GM19240 (cell line): ENCODE results near the gene LSAMP.

Experiments used
- DNase-seq: peaks from one replicate; pipeline ENCODE4 v3.0.0; 2011; ENCODE audit warnings: low spot score; ENCODE audit not compliant: insufficient read length

LSAMP gene

DNA sequence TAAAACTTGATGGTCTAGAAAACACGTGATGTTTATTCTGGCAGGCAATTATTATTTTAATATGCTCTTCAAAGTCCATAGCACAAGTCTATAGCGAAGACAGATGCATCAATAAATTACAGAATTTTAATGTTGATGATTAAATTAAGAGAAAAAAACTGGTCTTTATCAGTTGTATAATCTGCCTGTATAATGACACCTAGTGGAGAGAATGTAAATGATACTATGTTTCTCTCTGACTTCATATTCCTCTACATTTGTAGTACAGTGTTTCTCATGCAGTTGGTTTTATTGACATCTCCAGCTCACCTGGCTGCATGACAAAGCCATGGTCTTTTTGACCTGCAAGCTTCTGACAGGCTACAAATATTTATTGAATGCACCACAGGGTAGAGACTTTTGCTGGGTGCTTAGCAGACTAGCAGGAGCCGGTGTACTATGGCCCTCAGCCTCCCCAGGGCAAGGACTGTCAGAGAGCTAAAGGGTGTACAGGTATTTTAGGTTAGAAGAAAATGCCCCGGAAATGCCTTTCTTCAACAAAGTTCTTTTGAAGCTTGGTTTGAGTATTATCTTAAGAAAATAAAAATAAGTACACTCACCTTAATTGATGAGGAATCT lies 532.1 kb downstream of the LSAMP start:
- no peak for DNase-seq

DNA sequence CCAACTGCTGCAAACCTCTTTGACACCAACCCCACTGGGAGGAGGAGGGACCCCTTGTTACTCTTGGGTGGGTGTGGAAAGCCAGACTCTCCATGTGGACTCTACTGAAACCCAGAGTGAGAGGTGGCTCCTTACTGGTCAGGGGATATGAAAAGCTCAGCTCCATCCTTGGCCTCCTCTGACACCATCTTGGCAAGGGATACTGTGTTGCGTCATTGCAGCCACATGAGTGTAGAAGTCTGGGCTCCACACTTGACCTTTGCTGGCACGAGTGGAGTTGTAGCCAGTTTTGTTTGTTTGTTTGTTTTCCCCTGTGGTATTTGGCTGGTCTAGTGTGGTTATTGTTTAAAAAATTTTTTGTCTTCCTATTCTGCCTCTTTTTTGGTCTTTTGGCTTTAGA lies 532.9 kb downstream of the LSAMP start:
- no peak for DNase-seq

GRCh38 chr3:115905871-115906270 lies 539.4 kb downstream of the LSAMP start:
- no peak for DNase-seq

DNA sequence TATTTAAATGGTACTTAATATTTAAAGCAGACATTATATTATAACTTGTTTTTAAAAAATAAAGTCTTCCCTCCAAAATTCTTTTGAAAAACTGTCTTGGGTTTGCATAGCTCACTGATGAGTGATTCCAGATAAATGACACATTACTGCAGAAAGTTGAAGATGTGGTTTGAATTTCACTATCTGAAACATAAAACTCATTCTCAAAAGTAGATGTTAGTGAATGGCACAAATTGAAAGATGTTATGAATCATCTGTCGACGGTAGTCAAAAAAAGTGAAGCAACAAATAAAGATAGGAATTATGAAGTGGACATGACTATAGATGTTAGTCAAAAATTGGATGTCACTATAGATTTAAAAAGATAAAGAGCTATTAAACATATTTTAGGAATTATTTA lies 541.4 kb downstream of the LSAMP start:
- DNase-seq, result no peak

- no peak for DNase-seq
Observed at GRCh38 chr3:115901008-115901407, 544.3 kb downstream of the LSAMP start.

DNA sequence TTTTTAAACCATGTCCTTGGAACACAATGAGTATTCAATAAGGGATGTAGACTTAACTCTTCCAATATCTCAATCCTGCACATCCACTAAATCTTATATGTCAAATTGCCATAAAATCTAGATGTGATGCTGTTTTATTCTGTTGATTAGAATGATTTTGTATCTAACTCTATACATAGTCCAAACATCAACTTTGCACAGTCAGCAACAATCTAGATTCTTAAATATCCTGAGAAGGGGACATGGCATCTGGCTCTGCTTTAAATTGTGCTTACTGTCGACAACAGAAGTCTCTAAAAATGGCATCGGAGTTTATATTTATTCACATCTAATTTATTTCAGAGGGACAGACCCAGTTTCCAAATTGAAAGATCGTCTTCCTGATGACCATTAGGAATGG lies 545.8 kb downstream of the LSAMP start:
- no peak for DNase-seq

DNA sequence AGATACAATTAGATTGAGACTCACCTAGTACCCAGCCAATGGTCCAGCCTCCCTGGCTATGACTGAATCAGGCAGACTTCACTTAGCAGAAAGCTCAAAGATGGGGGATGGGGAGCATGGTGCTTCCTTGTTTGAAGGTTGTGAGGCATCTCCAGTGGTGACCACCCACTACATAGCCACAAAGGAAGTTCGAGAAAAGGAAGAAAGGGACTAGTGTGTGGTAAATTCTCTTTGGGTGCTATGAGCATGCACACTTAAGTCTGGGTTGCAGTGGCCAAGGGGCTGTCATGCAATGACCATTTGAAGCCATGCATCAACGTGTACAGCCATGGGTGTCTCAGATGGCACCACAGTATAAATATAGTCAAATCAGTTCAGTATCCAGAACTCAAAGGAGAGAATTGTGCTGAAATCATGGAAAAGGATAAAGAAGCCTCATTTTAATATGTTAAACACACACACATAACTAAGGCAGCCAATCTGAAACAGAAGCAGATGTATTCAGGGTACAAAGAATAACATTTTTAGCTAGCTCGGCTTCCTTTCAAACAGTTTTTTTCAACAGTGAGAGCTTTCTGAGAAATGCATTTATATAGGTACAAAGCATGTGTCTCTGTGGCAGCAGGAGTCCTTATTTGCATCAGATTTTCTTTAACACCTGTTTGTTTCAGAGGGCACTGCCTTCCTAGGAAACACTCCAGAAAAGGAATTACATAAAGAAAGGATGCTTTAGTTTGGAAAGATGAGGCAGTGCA lies 546.5 kb downstream of the LSAMP start:
- no peak for DNase-seq

- DNase-seq, result no peak
Observed at GRCh38 chr3:115891006-115891636, 554.2 kb downstream of the LSAMP start.

- DNase-seq, result no peak
Observed at GRCh38 chr3:115890579-115890978, 554.7 kb downstream of the LSAMP start.

- DNase-seq, result no peak
Observed at GRCh38 chr3:115885621-115886020, 559.7 kb downstream of the LSAMP start.

GRCh38 chr3:115877615-115877899 lies 567.7 kb downstream of the LSAMP start:
- no peak for DNase-seq

DNA sequence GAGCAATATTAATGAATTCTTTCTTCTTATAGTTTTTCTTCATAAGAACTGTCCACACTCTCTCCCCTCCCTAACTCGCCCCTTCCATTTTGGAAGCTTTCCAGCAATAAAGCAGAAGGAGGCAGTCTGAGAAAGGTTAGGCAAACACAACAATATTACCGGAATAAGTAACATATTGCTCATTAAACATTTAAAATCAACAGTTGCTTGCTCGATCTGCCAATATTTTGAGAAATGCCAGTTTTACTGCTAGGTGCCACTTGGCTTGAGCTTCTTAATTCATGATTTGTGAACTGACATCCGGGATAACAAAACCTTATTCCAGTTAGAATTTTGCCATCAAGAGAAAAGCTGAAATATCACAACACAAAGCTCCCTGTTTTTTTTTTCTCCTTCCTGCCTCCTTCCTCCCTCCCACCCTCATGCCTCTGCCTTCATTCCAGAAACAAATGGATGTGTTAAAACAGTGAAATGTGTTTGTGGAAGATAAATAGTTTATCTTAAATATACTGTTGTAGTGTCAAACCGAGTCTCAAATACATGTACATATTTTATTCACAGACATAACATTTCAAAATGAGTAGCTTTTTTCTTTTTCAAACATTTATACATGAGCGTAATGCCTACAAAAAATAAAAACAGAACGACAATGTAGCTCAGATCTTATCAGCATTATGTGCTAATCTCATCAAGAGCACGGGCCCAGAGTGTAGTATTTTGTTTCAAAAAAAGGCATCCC lies 568.2 kb downstream of the LSAMP start:
- DNase-seq, result no peak

GRCh38 chr3:115875460-115875859 lies 569.8 kb downstream of the LSAMP start:
- no peak for DNase-seq

GRCh38 chr3:115871735-115872134 lies 573.6 kb downstream of the LSAMP start:
- DNase-seq, result no peak

DNA sequence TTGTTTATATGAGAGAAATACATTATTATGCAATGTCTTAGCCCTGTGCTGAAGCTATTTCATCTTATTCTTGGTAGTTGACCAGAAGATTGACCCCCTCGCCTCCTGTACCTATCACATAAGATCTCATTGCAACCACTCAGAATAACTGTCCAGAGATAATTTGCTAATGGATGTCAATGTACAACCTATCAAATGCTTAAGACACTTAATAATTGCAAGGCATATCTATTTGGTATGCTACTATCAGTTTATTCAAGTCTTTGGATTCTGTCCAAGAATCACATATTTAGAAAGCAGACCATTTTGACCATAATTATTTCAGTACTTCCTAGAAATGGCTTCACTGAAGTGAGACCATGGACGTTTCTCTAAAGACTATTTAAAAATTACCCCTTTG lies 580.4 kb downstream of the LSAMP start:
- no peak for DNase-seq

DNA sequence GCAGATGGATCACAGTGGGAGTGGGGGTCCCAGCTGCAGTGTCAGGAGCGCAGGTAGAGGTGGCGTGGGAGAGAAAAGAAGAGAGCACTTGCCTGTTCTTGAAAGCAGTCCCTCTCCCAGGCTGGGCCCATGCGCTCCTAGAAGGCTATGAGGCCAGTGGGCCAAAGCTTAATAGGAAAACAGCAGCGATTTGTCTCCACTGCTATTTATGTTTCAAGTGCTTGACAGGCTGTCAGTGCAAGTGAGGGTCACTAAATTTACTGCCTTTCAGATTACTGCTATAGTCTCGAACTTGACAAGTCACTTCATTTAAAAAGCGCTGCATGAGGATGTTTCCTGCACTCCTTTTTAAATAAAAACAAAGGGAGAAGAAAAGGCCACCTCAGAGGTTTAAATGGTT lies 582.4 kb downstream of the LSAMP start:
- DNase-seq, result no peak

- DNase-seq, result no peak
Observed at GRCh38 chr3:115862099-115862498, 583.2 kb downstream of the LSAMP start.

GRCh38 chr3:115861166-115861733 lies 584.0 kb downstream of the LSAMP start:
- no peak for DNase-seq

GRCh38 chr3:115860766-115861165 lies 584.5 kb downstream of the LSAMP start:
- DNase-seq, result no peak

DNA sequence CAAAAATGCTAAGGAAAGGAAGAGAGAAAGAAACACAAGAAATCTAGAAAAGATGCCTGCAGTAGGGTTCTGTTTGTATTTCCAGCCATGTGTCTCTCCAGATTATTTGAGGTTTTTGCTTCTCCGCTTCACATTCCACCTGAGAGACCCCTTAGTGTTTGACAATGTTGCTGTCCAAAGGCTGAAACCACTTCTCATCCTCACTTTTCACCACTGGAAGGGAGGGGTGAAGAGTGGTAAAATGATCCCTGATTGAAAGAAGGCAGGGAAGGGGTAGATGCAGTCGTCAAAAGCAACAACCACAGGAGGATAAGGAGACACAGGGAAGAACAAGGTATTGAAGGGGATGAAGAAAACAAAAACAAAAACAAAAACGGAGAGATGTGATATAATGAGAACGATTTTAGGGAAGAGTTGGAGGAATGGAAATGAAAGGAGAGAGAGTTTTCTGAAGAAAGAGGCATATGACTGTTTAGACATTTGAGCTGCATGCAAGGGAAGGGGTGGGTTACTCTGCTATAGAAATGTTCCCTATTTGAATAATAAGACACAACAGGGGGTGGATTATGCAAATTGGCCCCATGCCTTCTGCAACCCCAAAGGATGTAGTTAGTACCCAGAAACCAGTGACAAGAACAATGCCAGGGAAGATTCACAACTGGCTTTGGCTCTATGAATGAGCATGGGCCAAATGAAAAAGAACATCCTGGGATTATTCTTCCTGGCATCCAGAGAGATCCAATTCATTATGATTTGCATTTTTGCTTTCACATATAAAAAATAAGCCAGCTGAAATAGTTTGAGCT lies 586.1 kb downstream of the LSAMP start:
- DNase-seq, result no peak

GRCh38 chr3:115857518-115858136 lies 587.7 kb downstream of the LSAMP start:
- DNase-seq, result no peak
